ENCODE data around the gene DHX9. TPM values are rescaled to one million over a fixed set of nuclear protein-coding genes. Genes with fewer than 3 reads are reported as not detected.

Gene DHX9
- total RNA-seq, result 111 TPM
- long read RNA-seq, partial matches to known transcripts, result 16 of 25 reads
- long read RNA-seq, other reads (novel, unspliced or antisense), result 6 of 25 reads

- peak; percentile 99 for DNase-seq (ENCODE audit: low spot score)
Observed at GRCh38 chr1:182839209-182840066, at the start of gene DHX9. DHX9 (plus strand) TSS chr1:182839347; CDS start chr1:182842567, 3,220 bp downstream.

GRCh38 chr1:182791281-182792179 lies 47.6 kb upstream of the DHX9 start:
- no peak for DNase-seq (ENCODE audit: low spot score)

GRCh38 chr1:182794091-182794490 lies 45.1 kb upstream of the DHX9 start:
- DNase-seq (ENCODE audit: low spot score), result no peak

- DNase-seq (ENCODE audit: low spot score), result no peak
Observed at GRCh38 chr1:182794676-182795201, 44.4 kb upstream of the DHX9 start.

GRCh38 chr1:182795563-182796228 lies 43.5 kb upstream of the DHX9 start:
- no peak for DNase-seq (ENCODE audit: low spot score)

GRCh38 chr1:182802006-182802803 lies 36.9 kb upstream of the DHX9 start:
- no peak for DNase-seq (ENCODE audit: low spot score)

- DNase-seq (ENCODE audit: low spot score), result no peak
Observed at GRCh38 chr1:182803846-182804245, 35.3 kb upstream of the DHX9 start.

- DNase-seq (ENCODE audit: low spot score), result no peak
Observed at GRCh38 chr1:182806015-182806678, 33.0 kb upstream of the DHX9 start.

GRCh38 chr1:182807907-182808306 lies 31.2 kb upstream of the DHX9 start:
- no peak for DNase-seq (ENCODE audit: low spot score)

GRCh38 chr1:182809414-182809957 lies 29.7 kb upstream of the DHX9 start:
- DNase-seq (ENCODE audit: low spot score), result no peak

GRCh38 chr1:182811975-182812722 lies 27.0 kb upstream of the DHX9 start:
- DNase-seq (ENCODE audit: low spot score), result no peak

GRCh38 chr1:182816863-182817262 lies 22.3 kb upstream of the DHX9 start:
- no peak for DNase-seq (ENCODE audit: low spot score)

- no peak for DNase-seq (ENCODE audit: low spot score)
Observed at GRCh38 chr1:182817802-182818201, 21.3 kb upstream of the DHX9 start.

- no peak for DNase-seq (ENCODE audit: low spot score)
Observed at GRCh38 chr1:182823220-182823619, 15.9 kb upstream of the DHX9 start.

- no peak for DNase-seq (ENCODE audit: low spot score)
Observed at GRCh38 chr1:182826892-182827291, 12.3 kb upstream of the DHX9 start.

- no peak for DNase-seq (ENCODE audit: low spot score)
Observed at GRCh38 chr1:182829285-182829932, 9.7 kb upstream of the DHX9 start.

GRCh38 chr1:182833271-182833670 lies 5.9 kb upstream of the DHX9 start:
- no peak for DNase-seq (ENCODE audit: low spot score)

GRCh38 chr1:182834326-182834725 lies 4.8 kb upstream of the DHX9 start:
- no peak for DNase-seq (ENCODE audit: low spot score)

Measured in mesenteric fat pad (tissue), 1 donor.